Heart left ventricle (tissue), 16 donors: ENCODE data around the gene HOTAIR. TPM values are rescaled to one million over a fixed set of nuclear protein-coding genes. Genes with fewer than 3 reads are reported as not detected.

ENCODE experiments used
- ATAC-seq, 4 donors: fragments of 200-7000 bp; cut with Tn5 transposase; one replicate each; pipeline ENCODE4 v1.9.1; 2020 to 2022; ENCODE audit warnings: moderate library complexity in 4 of 4, mild to moderate bottlenecking in 3 of 4, moderate number of reproducible peaks in 1 of 4
- DNase-seq, 5 donors: peaks; one replicate each; pipeline ENCODE4 v3.0.0-alpha.2; 2020
- H3K27ac ChIP-seq, 12 donors: fragments of 200-600 bp; sonication (generic) in 4 of 12; one replicate each; pipeline versions ENCODE4 v1.5.0 to v1.8.0; 2016 to 2022; ENCODE audit warnings: mild to moderate bottlenecking in 2 of 12
- H3K27me3 ChIP-seq, 9 donors: fragments of 200-600 bp; sonication (generic) in 2 of 9; one replicate each; pipeline versions ENCODE4 v1.5.1 to v1.8.0; 2016 to 2022; ENCODE audit warnings: mild to moderate bottlenecking in 3 of 9
- H3K36me3 ChIP-seq, 9 donors: fragments of 200-600 bp; sonication (generic) in 2 of 9; one replicate each; pipeline versions ENCODE4 v1.5.0 to v1.8.0; 2018 to 2022; ENCODE audit warnings: mild to moderate bottlenecking in 2 of 9
- H3K4me1 ChIP-seq, 12 donors: fragments of 200-600 bp; sonication (generic) in 4 of 12; one replicate each; pipeline versions ENCODE4 v1.5.0 to v1.8.0; 2016 to 2022; ENCODE audit warnings: mild to moderate bottlenecking in 3 of 12
- H3K4me3 ChIP-seq, 12 donors: fragments of 200-600 bp; sonication (generic) in 4 of 12; one replicate each; pipeline versions ENCODE4 v1.5.0 to v1.8.0; 2017 to 2022; ENCODE audit warnings: mild to moderate bottlenecking in 9 of 12, moderate library complexity in 4 of 12
- H3K9me3 ChIP-seq, 12 donors: fragments of 200-600 bp; sonication (generic) in 4 of 12; one replicate each; pipeline versions ENCODE4 v1.5.0 to v1.8.0; 2016 to 2022; ENCODE audit warnings: mild to moderate bottlenecking in 1 of 12
- POLR2A ChIP-seq, 2 donors: fragments of 450-650 bp; IDR thresholded peaks; one replicate each; pipeline ENCODE4 v1.6.1; 2017; ENCODE audit warnings: antibody characterized with exemption in 2 of 2, mild to moderate bottlenecking in 2 of 2, moderate library complexity in 2 of 2
- WGBS, 4 donors: extraction: QIAGEN DNeasy Blood & Tissue Kit in 2 of 4; methylation state at CpG; one replicate each; pipeline versions ENCODE4 v1.1.5 to v1.1.7; 2013 to 2018; 5-methylcytosine and 5-hydroxymethylcytosine counted together
- intact Hi-C, 10 donors: fragments of 100-400 bp; cut with DNase I; formaldehyde crosslinking; loops; one replicate each; pipeline versions ENCODE4 v1.11.1 to v1.14.2; 2022
- long read RNA-seq, 3 donors: library from polyadenylated mRNA; unstranded; transcript quantifications; one replicate each; pipeline ENCODE4 v2.0.0, GENCODE V29; 2020 to 2021
- polyA plus RNA-seq, 2 donors: library from polyadenylated mRNA; stranded (reverse); fragments of 200-250 nt; gene quantifications; one replicate each; pipeline ENCODE4 v1.2.3, GENCODE V29; 2013
- total RNA-seq, 9 donors: library from RNA; depleted of rRNA in 2 of 9; stranded (reverse); fragments of >200 nt in 2 of 9; fragmentation: NEBNext Ultra II Directional in 3 of 9; extraction: Animal tissue kit (Norgen Biotek cat#: 25700) in 3 of 9; gene quantifications; one replicate each; pipeline versions ENCODE4 v1.1.0 to v1.2.4, GENCODE V29; 2016 to 2023
- TF ChIP-seq, protein P1 (sequence below), 12 donors: fragments of 200-600 bp; sonication (generic) in 4 of 12; IDR thresholded peaks; one replicate each; pipeline versions ENCODE4 v1.5.0 to v1.8.0; 2018 to 2022; ENCODE audit warnings: antibody characterized with exemption in 12 of 12, mild to moderate bottlenecking in 5 of 12
- donor health status: ischemic (EF 13 %, LVEDD 7.1; RV severe dilation, severe dysfunction).
- donor health status: healthy with polysubstance abuse.
- donor health status: DM: no; HTN: yes; CAD: no.
- donor health status: DM: no; HTN: no; CAD: no.
- donor health status: ischemic (EF 25% LVEDD 6.9; RV normal size, moderate dysfunction).
- donor health status: ischemic (EF 25% LVEDD 5.7; RV mildly dilated, moderate dysfunction).
- donor health status: healthy.
- donor health status: DM: yes; HTN: yes; CAD: no.
- donor health status: ischemic (EF 35%, LVEDD 5.7; RV mildly dilated, moderate dysfunction).
- donor health status: nonischemic (EF 11% LVEDD 7.7; RV severe dilation, severe dysfunction).
- donor health status: DM: yes; HTN: yes; CAD: no.
- donor health status: PGD.
- donor health status: ischemic (EF 29% LVEDD 5.4; RV normal size, mild dysfunction).
- donor health status: nonischemic (EF 23%, LVEDD 6.1; RV moderate dilation, normal function).

Gene HOTAIR
- total RNA-seq (not detected), polyA plus RNA-seq (not detected)
- long read RNA-seq, donor 1 = 0 reads
- long read RNA-seq, donor 2 = 0 reads
- long read RNA-seq, donor 3 = 0 reads

DNA sequence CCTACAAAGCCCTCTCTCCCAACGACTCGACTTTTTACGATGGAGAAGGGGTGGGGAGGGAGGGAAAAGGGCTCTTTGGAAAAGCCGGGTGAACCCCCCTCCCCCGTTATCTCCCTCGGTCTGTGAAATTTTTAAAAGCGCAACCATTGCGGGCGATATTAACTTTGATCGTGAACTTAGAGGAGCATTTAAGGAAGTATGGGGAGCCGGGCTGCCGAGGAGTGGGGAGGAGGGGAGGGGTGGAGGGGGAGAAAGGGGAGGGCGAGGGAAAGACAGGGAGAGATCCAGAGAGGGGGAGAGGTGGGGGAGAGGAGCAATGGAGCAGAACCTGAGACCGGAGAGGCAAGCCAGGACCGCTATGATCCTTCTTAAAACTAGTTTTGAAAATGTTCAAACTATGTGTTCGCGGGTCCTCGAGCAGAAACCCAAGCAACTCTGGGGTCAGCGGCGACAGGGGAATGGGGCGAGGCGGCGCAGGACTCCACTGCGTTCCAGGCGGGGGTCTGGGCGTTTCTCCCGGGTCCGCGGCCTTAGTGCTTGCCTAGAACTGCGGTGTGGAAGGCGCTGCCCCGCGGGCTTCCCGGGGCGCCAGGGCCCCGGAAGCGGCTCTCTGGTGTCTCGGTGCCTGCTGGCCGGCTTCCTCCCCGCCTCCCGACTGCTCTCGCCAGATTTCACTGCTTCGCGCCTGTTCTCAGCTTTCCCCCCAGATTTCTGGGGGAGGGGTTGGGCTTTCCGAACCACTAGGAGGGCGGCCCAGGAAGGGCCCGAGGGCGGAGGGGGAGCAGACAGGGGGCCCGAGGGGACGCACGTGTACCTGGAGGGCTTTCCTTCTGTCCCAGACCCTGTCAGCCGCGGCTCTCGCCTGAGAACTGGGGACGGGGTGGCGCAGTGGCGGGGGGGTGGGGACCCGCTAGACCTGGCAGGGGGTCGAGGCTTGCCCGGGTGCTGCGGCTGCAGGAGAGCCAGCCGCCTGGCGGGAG, at the start of gene HOTAIR:
HOTAIR (minus strand) TSS at position 871 of the 980 bp plus-strand sequence.
- Histone ChIP-seq H3K4me3 (peak within 1 kb of the TSS in 10 of 12 donors; percentile 6 to 40 (median 18)), H3K27ac (no peak within 1 kb of the TSS), H3K27me3 (peaks cover 85 to 100% (median 99%) of the 10 kb centered on the region in 9 donors), H3K4me1 (peaks cover 0 to 25% (median 11%) of the 10 kb centered on the region in 12 donors), H3K36me3 (no peaks in the 10 kb centered on the region), H3K9me3 (no peaks in the 10 kb centered on the region)
- TF ChIP-seq POLR2A (IDR thresholded peaks at IDR 0.05) = no peak
- TF ChIP-seq, protein P1, sequence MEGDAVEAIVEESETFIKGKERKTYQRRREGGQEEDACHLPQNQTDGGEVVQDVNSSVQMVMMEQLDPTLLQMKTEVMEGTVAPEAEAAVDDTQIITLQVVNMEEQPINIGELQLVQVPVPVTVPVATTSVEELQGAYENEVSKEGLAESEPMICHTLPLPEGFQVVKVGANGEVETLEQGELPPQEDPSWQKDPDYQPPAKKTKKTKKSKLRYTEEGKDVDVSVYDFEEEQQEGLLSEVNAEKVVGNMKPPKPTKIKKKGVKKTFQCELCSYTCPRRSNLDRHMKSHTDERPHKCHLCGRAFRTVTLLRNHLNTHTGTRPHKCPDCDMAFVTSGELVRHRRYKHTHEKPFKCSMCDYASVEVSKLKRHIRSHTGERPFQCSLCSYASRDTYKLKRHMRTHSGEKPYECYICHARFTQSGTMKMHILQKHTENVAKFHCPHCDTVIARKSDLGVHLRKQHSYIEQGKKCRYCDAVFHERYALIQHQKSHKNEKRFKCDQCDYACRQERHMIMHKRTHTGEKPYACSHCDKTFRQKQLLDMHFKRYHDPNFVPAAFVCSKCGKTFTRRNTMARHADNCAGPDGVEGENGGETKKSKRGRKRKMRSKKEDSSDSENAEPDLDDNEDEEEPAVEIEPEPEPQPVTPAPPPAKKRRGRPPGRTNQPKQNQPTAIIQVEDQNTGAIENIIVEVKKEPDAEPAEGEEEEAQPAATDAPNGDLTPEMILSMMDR (IDR thresholded peaks at IDR 0.05) = no peak
- ATAC-seq = no peak
- peak in 1 of 5 donors; percentile 24 for DNase-seq
- intact Hi-C loops = no loop called here
- 1 to 6% (median 3%) methylated on average over 23 to 63 of the region's 63 CpGs for WGBS, 4 donors

DNA sequence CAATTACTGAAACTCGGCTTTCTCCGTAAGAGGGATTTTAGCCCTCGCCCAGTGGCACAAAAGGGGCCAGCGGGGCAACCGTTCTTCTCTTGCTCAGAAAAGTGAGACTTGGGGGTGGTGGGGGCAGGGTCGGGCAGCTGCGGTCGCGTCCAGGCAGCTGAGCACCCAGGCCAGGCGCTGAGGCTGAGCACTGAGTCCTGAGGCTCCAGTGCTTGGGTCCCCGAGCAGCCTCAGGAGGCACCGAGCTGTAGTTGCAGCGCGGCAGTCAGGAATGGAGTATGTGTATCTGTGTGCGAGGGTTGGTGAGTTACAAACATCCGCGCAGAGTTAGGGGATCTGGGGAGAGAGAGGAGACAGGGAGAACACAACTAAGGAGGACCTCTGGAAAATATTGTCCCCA, 49.4 kb upstream of the HOTAIR start:
- WGBS, 4 donors = 36 to 54% (median 47%) methylated on average over 17 of the region's 17 CpGs
- Histone ChIP-seq H3K9me3 (no peaks in the 10 kb centered on the region), H3K4me1 (peaks cover 0 to 22% (median 8%) of the 10 kb centered on the region in 12 donors), H3K27me3 (peaks cover 31 to 100% (median 77%) of the 10 kb centered on the region in 9 donors), H3K4me3 (no peak overlapping the region), H3K27ac (no peak overlapping the region), H3K36me3 (no peaks in the 10 kb centered on the region)
- no peak for TF ChIP-seq POLR2A (IDR thresholded peaks at IDR 0.05)
- TF ChIP-seq, protein P1 (IDR thresholded peaks at IDR 0.05) = no peak
- intact Hi-C loops = no loop called here
- ATAC-seq = no peak
- DNase-seq = no peak

DNA sequence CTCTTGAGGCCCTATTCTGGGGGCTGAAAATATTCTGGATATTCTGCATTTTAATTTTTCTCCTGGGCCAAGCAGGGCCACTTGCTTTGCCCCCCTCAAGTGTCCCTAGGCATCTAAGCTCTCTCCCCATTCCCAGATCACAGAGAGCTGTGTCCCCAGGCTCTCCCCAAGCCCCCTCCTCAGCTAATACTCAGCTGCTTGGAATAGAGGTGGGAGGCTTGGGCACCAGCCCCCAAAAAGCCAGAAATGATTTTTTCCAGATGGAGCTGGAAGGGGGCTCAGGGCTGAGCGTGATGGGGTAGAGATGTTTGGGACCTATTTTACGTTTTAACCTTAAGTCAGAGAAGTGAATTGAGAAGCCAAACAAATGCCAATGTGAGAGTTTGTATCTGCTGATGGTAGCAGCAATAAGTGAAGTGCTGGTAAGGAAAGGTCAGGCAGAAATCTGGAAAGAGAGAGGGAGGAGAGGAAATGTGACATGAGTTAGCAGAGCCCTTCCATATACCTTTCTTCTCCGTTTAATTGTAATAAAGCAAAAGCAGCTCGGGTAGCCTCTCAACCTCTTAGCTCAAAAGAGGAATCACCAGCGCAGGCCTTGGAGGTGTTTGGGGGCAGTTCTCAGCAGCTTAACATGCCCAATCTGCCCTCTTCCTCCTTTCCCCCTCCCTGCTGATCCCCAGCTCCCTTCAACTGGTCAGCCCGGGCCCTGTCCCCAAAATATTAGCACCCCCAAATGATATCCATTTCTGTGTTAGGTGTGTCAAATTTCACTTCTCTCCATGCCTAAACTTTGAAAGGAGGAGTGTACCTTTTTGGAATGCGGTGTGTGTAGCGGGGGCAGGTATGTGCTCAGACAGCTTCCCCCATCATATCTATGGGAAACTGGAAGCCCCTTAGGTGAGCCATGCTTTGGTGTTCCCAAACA, 48.5 kb upstream of the HOTAIR start:
- DNase-seq (no peak), ATAC-seq (no peak)
- intact Hi-C loops = no loop called here
- no peaks in the 10 kb centered on the region for H3K9me3 ChIP-seq
- no peak overlapping the region for H3K27ac ChIP-seq
- no peaks in the 10 kb centered on the region for H3K36me3 ChIP-seq
- H3K4me1 ChIP-seq = peaks cover 0 to 25% (median 9%) of the 10 kb centered on the region in 12 donors
- peaks cover 29 to 98% (median 77%) of the 10 kb centered on the region in 9 donors for H3K27me3 ChIP-seq
- WGBS, 4 donors = 50 to 53% (median 52%) methylated on average over 7 to 8 of the region's 8 CpGs
- no peak for TF ChIP-seq POLR2A (IDR thresholded peaks at IDR 0.05)
- TF ChIP-seq, protein P1 (IDR thresholded peaks at IDR 0.05) = no peak
- no peak overlapping the region for H3K4me3 ChIP-seq
